HG03469 (cell line): ENCODE data around the gene TATDN2.

Source experiments
- ATAC-seq: cut with Tn5 transposase; IDR thresholded peaks from one replicate; pipeline ENCODE4 v1.9.1; 2021; ENCODE audit warnings: mild to moderate bottlenecking, moderate library complexity, moderate number of reproducible peaks; ENCODE audit not compliant: unreplicated experiment

The TATDN2 gene

DNA sequence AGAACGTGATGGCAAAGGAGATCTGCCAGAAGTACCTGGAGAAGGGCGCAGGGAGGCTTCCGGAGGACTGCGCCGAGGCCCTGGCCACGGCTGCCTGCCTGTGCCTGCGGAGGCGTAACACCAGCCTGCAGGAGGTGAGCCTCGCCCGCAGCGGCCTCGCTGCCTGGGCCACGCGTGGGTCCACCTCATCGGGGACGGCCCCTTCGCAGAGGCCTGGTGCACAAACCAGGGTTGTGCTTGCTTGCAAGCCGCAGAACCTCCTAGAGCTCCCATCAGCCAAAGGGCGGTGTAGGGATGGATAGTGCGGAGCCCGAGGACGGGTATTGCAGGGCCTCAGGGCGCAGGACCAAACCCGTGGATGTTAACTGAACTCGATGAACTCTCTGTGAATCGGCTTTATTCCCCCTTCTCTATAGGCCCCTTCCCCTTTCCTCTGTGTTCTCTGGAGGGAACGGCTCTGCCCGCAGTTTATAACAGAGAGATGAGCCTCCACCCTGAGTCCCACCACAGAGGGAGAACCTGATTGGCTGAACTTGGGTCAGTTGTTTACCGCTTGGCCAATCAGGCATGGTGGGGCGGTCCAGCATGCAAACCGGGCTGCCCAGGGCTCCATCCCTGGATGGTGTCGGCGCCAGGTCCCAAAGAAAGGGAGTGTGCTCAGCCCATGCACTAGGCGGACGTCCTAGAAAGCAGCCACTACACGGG, 13.6 kb upstream of the TATDN2 start:
- ATAC-seq: no peak

GRCh38 chr3:10235551-10235950, 12.7 kb upstream of the TATDN2 start:
- no peak for ATAC-seq

- no peak for ATAC-seq
Measured at GRCh38 chr3:10238345-10239183, 9.7 kb upstream of the TATDN2 start.

- no peak for ATAC-seq
Measured at GRCh38 chr3:10240799-10241198, 7.5 kb upstream of the TATDN2 start.

DNA sequence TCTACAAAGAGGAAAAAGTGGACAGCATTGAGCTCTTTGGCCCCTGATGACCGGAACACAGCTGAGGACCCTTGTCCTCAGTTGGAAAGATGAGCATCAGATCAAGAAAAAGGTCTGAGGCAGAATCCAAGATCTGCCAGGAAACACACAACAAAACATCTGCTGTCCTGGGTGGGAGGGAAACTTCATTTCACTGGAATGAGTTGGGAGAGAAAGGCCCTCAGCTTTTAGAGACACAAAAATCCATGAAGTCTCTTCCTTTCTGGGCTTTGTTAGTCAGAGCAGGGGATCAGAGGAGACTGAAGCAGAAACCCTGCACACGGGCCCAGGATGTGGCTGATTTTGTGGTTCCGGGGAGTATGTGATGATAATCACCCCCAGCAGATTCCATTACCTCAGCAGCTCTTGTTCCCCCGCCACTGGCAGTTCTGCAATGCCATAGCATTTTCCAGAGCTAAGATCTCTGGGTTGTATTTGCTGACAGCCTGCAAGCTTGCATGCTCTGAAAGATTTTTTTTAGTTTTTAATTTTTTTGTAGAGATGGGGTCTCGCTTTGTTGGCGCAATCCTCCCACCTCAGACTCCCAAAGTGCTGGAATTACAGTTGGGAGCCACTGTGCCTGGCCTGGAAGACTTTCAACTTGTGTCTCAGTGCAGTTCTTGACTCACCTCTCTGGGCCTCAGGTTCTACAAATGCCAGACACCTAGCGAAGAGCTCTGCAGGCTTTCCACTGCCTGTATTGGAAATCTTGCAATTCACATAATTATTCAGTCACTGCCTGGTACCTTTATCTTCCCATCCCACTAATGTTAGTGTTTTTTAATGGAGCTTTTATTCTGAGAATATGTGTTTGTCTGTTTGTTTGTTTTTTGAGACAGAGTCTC, 5.8 kb upstream of the TATDN2 start:
- ATAC-seq: no peak

GRCh38 chr3:10244009-10244408, 4.2 kb upstream of the TATDN2 start:
- ATAC-seq: no peak

DNA sequence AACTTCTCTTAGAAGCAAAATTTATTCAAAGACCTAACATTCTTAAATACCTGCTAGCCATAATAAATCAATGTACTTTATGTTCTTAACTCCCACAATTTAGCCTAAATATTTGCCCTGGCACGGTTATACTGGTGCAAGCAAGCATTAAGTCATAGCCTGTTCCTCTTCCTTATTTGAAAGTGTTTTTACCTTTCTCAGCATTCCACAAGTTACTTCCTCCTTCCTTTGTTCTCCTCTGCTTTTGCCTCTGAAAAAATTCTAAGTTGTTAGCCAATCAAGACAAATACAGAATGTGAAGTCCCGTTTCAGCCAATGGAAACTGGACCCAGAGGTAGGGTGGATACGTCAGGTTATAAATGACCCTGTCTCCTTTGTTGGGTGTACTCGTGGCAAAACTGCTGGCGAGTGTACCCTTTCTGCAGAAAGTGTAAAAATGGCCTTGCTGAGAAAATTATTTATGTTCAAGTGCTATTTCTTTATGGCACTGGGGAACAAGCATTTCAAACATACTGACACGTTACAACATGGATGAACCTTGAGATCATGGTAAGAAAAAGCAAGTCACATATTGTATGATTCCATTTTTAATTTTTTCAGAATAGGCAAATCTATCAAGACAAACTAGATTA, 3.1 kb upstream of the TATDN2 start:
- ATAC-seq: no peak

DNA sequence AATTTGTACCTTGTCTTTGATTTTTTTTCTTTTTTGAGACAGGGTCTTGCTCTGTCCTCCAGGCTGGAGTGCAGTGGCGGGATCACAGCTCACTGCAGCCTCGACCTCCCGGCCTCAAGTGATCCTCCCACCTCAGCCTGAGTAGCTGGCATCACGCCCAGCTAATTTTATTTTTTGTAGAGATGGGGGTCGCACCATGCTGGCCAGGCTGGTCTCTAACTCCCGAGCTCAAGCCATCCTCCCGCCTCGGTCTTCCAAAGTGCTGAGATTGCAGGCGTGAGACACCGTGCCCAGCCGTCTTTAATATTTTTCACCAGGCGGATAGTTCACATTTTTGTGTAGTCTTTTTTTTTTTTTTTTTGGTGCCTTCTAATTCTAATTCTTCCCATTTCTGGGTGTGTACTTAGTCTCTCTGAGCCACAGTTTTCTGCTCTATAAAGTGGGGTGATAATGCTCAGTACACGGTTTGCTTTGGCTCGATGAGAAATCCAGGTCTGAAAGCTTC, 528 bp upstream of the TATDN2 start:
- no peak for ATAC-seq

DNA sequence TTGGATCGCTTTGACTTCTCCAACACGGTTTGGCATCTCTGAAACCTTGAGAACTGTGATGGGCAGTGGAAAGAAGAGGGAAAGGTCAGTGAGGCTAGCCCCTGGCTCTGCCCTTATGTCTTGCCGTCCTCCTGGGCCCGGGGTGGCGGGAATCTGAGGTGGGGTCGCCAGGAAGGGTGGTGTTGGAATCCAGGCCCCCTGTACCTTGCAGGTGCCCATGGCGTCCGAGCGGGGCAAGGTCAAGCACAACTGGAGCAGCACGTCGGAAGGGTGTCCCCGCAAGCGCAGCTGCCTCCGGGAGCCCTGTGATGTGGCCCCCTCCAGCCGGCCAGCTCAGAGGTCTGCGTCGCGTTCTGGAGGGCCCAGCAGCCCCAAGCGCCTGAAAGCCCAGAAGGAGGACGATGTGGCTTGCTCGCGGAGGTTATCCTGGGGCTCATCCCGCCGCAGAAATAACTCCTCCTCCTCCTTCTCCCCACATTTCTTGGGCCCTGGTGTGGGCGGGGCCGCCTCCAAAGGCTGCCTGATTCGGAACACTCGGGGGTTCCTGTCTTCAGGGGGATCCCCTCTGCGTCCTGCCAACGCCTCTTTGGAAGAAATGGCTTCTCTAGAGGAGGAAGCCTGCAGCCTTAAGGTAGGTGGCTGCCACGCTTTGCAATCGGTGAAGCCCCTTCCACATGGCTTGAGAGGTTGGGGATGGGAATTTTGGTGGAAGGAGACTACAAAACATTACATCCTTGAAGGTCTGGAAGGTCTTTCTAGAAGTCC, 907 bp downstream of the TATDN2 start:
- ATAC-seq: no peak

GRCh38 chr3:10249833-10250232, 1.6 kb downstream of the TATDN2 start:
- no peak for ATAC-seq

DNA sequence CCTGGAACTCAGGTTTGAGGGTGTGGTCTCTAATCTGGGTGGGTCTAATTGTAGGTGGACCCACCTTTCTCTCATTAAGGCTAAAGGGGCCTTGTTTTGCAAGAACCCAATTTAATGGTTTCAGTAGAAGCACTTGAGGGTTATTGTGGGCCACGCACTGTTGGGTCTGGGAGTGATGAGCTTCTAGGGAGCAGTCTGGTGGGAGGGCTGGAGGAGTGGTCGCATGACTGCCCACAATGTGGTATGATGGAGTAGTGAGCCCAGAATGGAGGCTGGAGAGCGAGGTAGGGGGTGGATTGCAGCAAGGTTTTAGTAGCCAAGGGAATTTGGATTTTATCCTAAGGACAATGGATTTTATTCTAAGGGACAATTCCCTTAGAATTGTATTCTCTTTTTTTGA, 2.7 kb downstream of the TATDN2 start:
- no peak for ATAC-seq

DNA sequence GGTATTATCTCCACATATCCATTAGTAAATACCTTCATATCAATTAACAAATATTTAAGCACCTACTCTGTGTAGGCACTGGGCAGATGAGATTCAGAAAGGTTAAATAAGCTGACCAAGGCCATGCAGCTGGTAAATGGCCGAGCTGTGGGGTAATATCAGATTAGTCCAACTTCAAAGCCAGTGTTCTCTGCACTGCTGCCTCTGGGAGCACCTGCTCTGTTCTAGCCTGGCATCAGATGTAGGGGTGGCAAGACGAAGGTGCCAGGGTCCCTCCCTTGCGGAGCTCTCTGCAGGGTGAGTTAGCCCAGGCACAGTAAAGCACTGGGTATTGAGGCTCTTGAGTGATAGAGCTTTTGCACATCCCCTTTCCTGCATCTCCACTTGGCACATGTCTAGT, 5.5 kb downstream of the TATDN2 start:
- no peak for ATAC-seq

GRCh38 chr3:10255835-10256234, 7.6 kb downstream of the TATDN2 start:
- no peak for ATAC-seq

- ATAC-seq: no peak
Measured at GRCh38 chr3:10259036-10259435, 10.8 kb downstream of the TATDN2 start.

GRCh38 chr3:10259798-10260197, 11.5 kb downstream of the TATDN2 start:
- ATAC-seq: no peak

DNA sequence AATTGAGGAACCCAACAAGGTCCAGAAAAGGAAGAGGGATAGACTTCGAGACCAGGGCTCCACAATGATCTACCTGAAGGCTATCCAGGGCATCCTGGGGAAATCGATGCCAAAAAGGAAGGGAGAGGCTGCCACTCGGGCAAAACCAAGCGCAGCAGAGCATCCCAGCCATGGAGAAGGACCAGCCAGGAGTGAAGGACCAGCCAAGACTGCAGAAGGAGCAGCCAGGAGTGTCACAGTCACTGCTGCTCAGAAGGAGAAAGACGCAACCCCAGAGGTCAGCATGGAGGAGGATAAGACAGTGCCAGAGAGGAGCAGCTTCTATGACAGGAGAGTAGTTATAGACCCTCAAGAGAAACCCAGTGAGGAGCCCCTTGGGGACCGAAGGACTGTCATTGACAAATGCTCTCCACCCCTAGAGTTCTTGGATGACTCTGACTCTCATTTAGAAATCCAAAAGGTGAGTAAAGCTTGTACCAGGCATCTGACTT, 12.0 kb downstream of the TATDN2 start:
- ATAC-seq: no peak

DNA sequence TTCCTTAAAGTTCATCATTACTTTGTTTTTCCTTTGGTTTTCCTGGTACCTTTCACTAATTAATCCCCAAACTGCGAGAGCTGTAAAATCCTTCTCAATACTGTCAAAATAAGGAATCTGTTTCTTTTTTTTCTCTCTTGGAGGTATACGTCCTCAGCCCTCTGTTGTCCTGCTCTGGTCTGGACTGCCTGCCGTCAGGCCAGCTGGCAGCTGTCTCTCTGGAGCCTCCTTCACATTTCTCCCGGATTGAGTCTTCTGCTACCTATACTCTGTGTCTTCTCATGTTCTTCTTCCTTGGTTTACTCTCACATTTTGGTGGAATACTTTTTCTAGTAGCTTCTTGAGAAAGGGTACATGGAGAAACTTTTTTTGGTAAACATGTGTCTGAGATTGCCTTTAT, 13.8 kb downstream of the TATDN2 start:
- ATAC-seq: no peak

- ATAC-seq: no peak
Measured at GRCh38 chr3:10263646-10264363, 15.5 kb downstream of the TATDN2 start.

- ATAC-seq: no peak
Measured at GRCh38 chr3:10265833-10266232, 17.6 kb downstream of the TATDN2 start.
